ENCODE measurements around the gene MAP2K7. TPM values are rescaled to one million over a fixed set of nuclear protein-coding genes. Genes with fewer than 3 reads are reported as not detected.

Gene MAP2K7
- total RNA-seq, 6 experiments from 2014 or later: 9.7 to 22.1 (median 15.6) TPM

DNA sequence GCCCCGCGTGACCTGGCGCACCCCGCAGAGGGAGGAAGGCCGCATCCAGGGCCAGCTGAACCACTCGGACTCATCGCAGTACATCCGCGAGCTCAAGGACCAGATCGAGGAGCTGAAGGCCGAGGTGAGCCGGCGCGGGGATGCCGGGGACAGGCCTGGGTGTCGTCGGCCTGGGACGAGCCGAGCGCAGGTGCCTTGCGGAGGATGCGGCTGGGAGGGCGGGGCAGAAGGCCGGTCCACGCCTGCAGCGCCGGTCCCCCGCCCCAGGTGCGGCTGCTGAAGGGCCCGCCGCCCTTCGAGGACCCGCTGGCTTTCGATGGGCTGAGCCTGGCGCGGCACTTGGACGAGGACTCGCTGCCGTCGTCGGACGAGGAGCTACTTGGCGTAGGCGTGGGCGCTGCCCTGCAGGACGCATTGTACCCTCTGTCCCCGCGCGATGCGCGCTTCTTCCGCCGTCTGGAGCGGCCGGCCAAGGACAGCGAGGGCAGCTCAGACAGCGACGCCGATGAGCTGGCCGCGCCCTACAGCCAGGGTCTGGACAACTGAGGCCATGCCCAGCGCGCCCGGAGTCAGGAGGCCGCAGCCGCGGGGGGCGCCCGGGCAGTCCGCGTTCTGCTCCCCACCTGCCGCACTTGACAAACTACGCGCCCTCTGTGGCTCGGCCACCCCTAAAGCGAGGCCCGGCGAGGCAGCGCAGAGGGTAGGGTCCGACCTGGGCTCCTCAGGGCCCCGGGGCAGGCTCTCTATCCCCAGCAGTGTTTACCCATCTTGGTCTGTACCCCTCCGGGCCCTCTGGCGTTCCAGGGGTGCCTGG lies 40.3 kb upstream of the MAP2K7 start:
- no peak for ATAC-seq
- DNase-seq: peak in 1 of 3 donors; percentile 59
- no peak overlapping the region for H3K4me3 ChIP-seq

DNA sequence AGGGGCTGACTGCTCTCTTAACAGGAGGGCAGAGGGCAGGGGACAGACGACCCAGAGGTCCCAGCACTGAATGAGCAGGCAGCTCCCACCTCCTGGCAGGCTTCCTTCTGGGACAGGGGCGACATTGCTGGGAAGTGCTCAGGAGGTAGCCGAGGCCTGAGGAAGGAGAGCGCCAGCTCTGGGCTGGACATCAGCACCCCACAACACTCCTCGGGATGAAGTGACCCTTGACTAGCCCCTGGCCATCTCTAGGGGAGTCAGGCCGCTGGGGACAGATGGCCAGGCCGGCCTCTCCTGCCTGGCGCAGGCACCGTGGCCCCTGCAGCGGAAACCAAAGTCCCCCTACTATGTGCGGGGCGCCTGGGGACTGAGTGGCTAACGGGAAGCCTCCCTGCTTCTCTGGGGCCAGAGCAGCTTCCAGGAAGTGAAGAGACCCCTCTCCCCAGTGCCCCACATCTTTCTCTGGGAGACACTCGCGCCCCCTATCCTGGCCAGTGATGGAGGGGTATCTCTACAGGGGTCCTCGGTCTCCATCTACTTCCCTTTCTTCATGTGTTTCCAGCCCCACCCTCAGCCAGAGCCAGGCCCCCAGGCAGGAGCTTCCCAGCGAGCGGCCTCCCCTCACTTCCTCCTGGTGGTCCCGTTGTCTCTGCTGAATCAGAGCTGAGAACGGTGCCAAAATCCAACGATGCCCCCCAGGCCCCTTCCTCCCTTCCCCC lies 39.5 kb upstream of the MAP2K7 start:
- H3K4me1 ChIP-seq: peaks cover 0 to 6% (median 0%) of the 10 kb centered on the region in 4 donors
- intact Hi-C loops (cut with DNase I): no loop called here
- TF ChIP-seq POLR2A (IDR thresholded peaks at IDR 0.05): no peak
- TF ChIP-seq, protein P1, sequence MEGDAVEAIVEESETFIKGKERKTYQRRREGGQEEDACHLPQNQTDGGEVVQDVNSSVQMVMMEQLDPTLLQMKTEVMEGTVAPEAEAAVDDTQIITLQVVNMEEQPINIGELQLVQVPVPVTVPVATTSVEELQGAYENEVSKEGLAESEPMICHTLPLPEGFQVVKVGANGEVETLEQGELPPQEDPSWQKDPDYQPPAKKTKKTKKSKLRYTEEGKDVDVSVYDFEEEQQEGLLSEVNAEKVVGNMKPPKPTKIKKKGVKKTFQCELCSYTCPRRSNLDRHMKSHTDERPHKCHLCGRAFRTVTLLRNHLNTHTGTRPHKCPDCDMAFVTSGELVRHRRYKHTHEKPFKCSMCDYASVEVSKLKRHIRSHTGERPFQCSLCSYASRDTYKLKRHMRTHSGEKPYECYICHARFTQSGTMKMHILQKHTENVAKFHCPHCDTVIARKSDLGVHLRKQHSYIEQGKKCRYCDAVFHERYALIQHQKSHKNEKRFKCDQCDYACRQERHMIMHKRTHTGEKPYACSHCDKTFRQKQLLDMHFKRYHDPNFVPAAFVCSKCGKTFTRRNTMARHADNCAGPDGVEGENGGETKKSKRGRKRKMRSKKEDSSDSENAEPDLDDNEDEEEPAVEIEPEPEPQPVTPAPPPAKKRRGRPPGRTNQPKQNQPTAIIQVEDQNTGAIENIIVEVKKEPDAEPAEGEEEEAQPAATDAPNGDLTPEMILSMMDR (IDR thresholded peaks at IDR 0.05): no peak
- no peaks in the 10 kb centered on the region for H3K36me3 ChIP-seq
- H3K4me3 ChIP-seq: no peak overlapping the region
- no peak for ATAC-seq
- no peaks in the 10 kb centered on the region for H3K27me3 ChIP-seq
- no peak overlapping the region for H3K27ac ChIP-seq
- H3K9me3 ChIP-seq: no peaks in the 10 kb centered on the region
- no peak for DNase-seq
- WGBS (ENCODE audit: insufficient coverage, low coverage, low lambda C conversion rate, missing lambda C conversion rate): 78% methylated on average over 6 of the region's 21 CpGs

More for the DNA sequence above, 40.3 kb upstream of the MAP2K7 start:
- intact Hi-C loops (cut with DNase I): no loop called here
- Histone ChIP-seq H3K27ac (no peak overlapping the region), H3K36me3 (no peaks in the 10 kb centered on the region), H3K4me1 (peaks cover 0 to 6% (median 0%) of the 10 kb centered on the region in 4 donors), H3K9me3 (no peaks in the 10 kb centered on the region), H3K27me3 (no peaks in the 10 kb centered on the region)
- WGBS (ENCODE audit: insufficient coverage, low coverage, low lambda C conversion rate, missing lambda C conversion rate): 84% methylated on average over 22 of the region's 83 CpGs
- TF ChIP-seq POLR2A (IDR thresholded peaks at IDR 0.05): no peak
- TF ChIP-seq, protein P1 (IDR thresholded peaks at IDR 0.05): no peak

DNA sequence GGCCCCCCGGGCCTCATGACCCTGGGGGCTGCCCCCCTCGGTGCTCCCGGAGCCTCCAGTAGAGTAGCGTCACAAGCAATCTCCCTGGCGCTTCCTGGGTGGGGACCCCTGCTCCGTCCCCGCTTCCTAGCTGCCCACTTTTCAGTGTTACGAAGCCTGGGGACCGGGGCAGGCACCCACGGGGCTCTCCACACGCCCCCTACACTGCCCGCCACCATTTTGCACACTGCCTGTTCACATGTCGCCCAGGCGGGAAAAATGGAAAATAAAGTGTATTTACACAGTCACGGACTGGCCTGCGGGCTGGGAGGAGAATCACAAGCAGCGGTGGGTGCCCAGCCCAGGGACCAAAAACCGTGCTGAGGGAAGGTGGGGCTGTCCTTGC lies 39.0 kb upstream of the MAP2K7 start:
- no peak for ATAC-seq
- 63% methylated on average over 12 of the region's 18 CpGs for WGBS (ENCODE audit: insufficient coverage, low coverage, low lambda C conversion rate, missing lambda C conversion rate)
- no peak for DNase-seq
- no peak for TF ChIP-seq POLR2A (IDR thresholded peaks at IDR 0.05)
- TF ChIP-seq, protein P1 (IDR thresholded peaks at IDR 0.05): no peak
- Histone ChIP-seq H3K27me3 (no peaks in the 10 kb centered on the region), H3K36me3 (no peaks in the 10 kb centered on the region), H3K9me3 (no peaks in the 10 kb centered on the region), H3K27ac (no peak overlapping the region), H3K4me1 (peaks cover 0 to 11% (median 0%) of the 10 kb centered on the region in 4 donors), H3K4me3 (no peak overlapping the region)
- intact Hi-C loops (cut with DNase I): no loop called here

DNA sequence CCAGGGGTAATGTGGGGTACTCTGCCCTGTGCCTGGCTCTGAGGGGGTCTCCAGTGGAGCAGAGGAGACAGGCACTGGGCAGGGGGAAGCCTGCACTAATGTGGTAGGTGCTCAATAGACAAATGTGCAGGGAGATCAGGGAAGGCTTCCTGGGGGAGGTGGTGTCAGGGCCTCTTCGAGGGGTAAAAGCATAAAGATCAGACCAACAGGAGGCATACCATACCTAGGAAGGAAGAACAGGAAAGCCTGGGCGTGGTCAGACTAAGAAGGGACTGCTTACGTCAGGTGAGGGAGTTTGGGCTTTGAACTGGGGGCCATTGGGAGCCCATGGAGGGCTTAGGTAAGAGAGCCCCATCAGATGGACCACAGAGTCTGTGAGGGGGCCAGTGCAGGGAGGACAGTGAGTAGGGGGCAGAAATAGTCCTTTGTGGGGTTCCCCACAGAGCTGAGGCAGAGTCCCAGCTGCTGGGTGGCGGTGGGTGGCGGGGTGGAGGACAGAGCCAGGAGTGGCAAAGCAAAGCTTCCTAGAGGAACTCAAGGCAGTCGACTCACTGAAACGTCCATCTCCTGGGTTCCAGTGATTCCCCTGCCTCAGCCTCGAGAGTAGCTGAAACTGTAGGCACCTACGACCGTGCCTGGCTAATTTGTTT lies 38.3 kb upstream of the MAP2K7 start:
- intact Hi-C loops (cut with DNase I): no loop called here
- H3K27ac ChIP-seq: no peak overlapping the region
- H3K4me3 ChIP-seq: no peak overlapping the region
- ATAC-seq (no peak), DNase-seq (no peak)
- H3K4me1 ChIP-seq: peaks cover 0 to 12% (median 0%) of the 10 kb centered on the region in 4 donors
- TF ChIP-seq POLR2A (IDR thresholded peaks at IDR 0.05): no peak
- TF ChIP-seq, protein P1 (IDR thresholded peaks at IDR 0.05): no peak
- no peaks in the 10 kb centered on the region for H3K9me3 ChIP-seq
- WGBS (ENCODE audit: insufficient coverage, low coverage, low lambda C conversion rate, missing lambda C conversion rate): 53% methylated on average over 5 of the region's 10 CpGs
- H3K27me3 ChIP-seq: no peaks in the 10 kb centered on the region
- no peaks in the 10 kb centered on the region for H3K36me3 ChIP-seq
